HG03565 (cell line): ENCODE data around the gene TMTC2.
"Not testable (repeated sequence)": the region's sequence is repeated elsewhere in the genome, so short reads cannot be mapped to it uniquely, and the experiment has no call there.

Experiments used
- ATAC-seq: cut with Tn5 transposase; IDR thresholded peaks from one replicate; pipeline ENCODE4 v1.9.1; 2021; ENCODE audit warnings: mild to moderate bottlenecking, moderate library complexity; ENCODE audit not compliant: unreplicated experiment

The TMTC2 gene

GRCh38 chr12:82723891-82724290 is 37.2 kb downstream of the TMTC2 start:
- ATAC-seq, result no peak

- ATAC-seq, result no peak
Measured at GRCh38 chr12:82725741-82726140, 39.0 kb downstream of the TMTC2 start.

GRCh38 chr12:82727886-82728285 is 41.2 kb downstream of the TMTC2 start:
- no peak for ATAC-seq

- ATAC-seq, result no peak
Measured at GRCh38 chr12:82728710-82729109, 42.0 kb downstream of the TMTC2 start.

- ATAC-seq, result no peak
Measured at GRCh38 chr12:82730953-82731459, 44.3 kb downstream of the TMTC2 start.

GRCh38 chr12:82740129-82741000 is 53.7 kb downstream of the TMTC2 start:
- ATAC-seq, result no peak

GRCh38 chr12:82745063-82745674 is 58.5 kb downstream of the TMTC2 start:
- ATAC-seq, result no peak

GRCh38 chr12:82745807-82746206 is 59.1 kb downstream of the TMTC2 start:
- no peak for ATAC-seq

GRCh38 chr12:82746668-82747067 is 60.0 kb downstream of the TMTC2 start:
- ATAC-seq, result no peak

- no peak for ATAC-seq
Measured at GRCh38 chr12:82749015-82749414, 62.3 kb downstream of the TMTC2 start.

- ATAC-seq, result no peak
Measured at GRCh38 chr12:82754856-82755255, 68.2 kb downstream of the TMTC2 start.

GRCh38 chr12:82756303-82756702 is 69.6 kb downstream of the TMTC2 start:
- no peak for ATAC-seq

- no peak for ATAC-seq
Measured at GRCh38 chr12:82757059-82757458, 70.4 kb downstream of the TMTC2 start.

- ATAC-seq, result no peak
Measured at GRCh38 chr12:82757656-82758055, 71.0 kb downstream of the TMTC2 start.

- ATAC-seq, result no peak
Measured at GRCh38 chr12:82758749-82759330, 72.1 kb downstream of the TMTC2 start.

GRCh38 chr12:82760423-82760822 is 73.7 kb downstream of the TMTC2 start:
- ATAC-seq, result no peak

- ATAC-seq, result not testable (repeated sequence)
Measured at GRCh38 chr12:82765206-82765605, 78.5 kb downstream of the TMTC2 start.

GRCh38 chr12:82765971-82766705 is 79.4 kb downstream of the TMTC2 start:
- ATAC-seq, result no peak

GRCh38 chr12:82774666-82775065 is 88.0 kb downstream of the TMTC2 start:
- ATAC-seq, result no peak

GRCh38 chr12:82780517-82780916 is 93.8 kb downstream of the TMTC2 start:
- ATAC-seq, result no peak
